Activated CD4-positive, alpha-beta T cell treated with anti-CD3 and anti-CD28 coated beads for 24 hours (primary cell): ENCODE measurements around the gene GLYATL1.

Source experiments
- DNase-seq, 2 donors: peaks; one replicate each; pipeline ENCODE4 v3.0.0-alpha.2; 2020; ENCODE audit warnings: low read depth in 2 of 2

The GLYATL1 gene

GRCh38 chr11:58926695-58927094 lies 12.6 kb upstream of the GLYATL1 start:
- no peak for DNase-seq

GRCh38 chr11:58927393-58928106 lies 11.7 kb upstream of the GLYATL1 start:
- no peak for DNase-seq

GRCh38 chr11:58928107-58928499 lies 11.2 kb upstream of the GLYATL1 start:
- DNase-seq, result no peak

GRCh38 chr11:58928691-58929090 lies 10.6 kb upstream of the GLYATL1 start:
- DNase-seq, result no peak

- no peak for DNase-seq
Measured at GRCh38 chr11:58930926-58931325, 8.4 kb upstream of the GLYATL1 start.

- DNase-seq, result no peak
Measured at GRCh38 chr11:58933661-58934060, 5.6 kb upstream of the GLYATL1 start.

- no peak for DNase-seq
Measured at GRCh38 chr11:58934945-58935513, 4.3 kb upstream of the GLYATL1 start.

GRCh38 chr11:58938398-58938797 lies 890 bp upstream of the GLYATL1 start:
- no peak for DNase-seq

- no peak for DNase-seq
Measured at GRCh38 chr11:58940028-58940427, 740 bp downstream of the GLYATL1 start.

GRCh38 chr11:58941838-58942237 lies 2.5 kb downstream of the GLYATL1 start:
- no peak for DNase-seq

- no peak for DNase-seq
Measured at GRCh38 chr11:58945663-58946062, 6.4 kb downstream of the GLYATL1 start.

GRCh38 chr11:58949184-58949583 lies 9.9 kb downstream of the GLYATL1 start:
- DNase-seq, result no peak

- DNase-seq, result no peak
Measured at GRCh38 chr11:58957922-58958321, 18.6 kb downstream of the GLYATL1 start.

GRCh38 chr11:58958500-58958899 lies 19.2 kb downstream of the GLYATL1 start:
- peak; percentile 6 to 22 for DNase-seq

- no peak for DNase-seq
Measured at GRCh38 chr11:58963551-58964104, 24.3 kb downstream of the GLYATL1 start.

- DNase-seq, result no peak
Measured at GRCh38 chr11:58965246-58965985, 26.1 kb downstream of the GLYATL1 start.

- DNase-seq, result no peak
Measured at GRCh38 chr11:58968251-58968711, 29.0 kb downstream of the GLYATL1 start.

GRCh38 chr11:58977470-58977869 lies 38.2 kb downstream of the GLYATL1 start:
- no peak for DNase-seq

- no peak for DNase-seq
Measured at GRCh38 chr11:58979222-58979621, 39.9 kb downstream of the GLYATL1 start.

GRCh38 chr11:58980159-58980843 lies 41.0 kb downstream of the GLYATL1 start:
- no peak for DNase-seq

GRCh38 chr11:58992489-58992888 lies 53.2 kb downstream of the GLYATL1 start:
- DNase-seq, result no peak

GRCh38 chr11:58994171-58994570 lies 54.9 kb downstream of the GLYATL1 start:
- DNase-seq, result no peak
